ENCODE data around the gene RIPK1. TPM values are rescaled to one million over a fixed set of nuclear protein-coding genes. Genes with fewer than 3 reads are reported as not detected.

RIPK1 gene
- total and polyA plus RNA-seq, 10 of the 15 experiments (the other 5 are each of a cell fraction or from before 2014, with no cell fraction given): 1.6 to 11.2 (median 6.3) TPM

- TF ChIP-seq ZNF622 (IDR thresholded peaks at IDR 0.05) (no peak), NR2F1 (conservative IDR thresholded peaks at IDR 0.05) (peak; percentile 35; the same call in 1 of the 2 replicates), NFYB (IDR thresholded peaks at IDR 0.05; ENCODE audit: insufficient read depth, low read depth, low read length) (no peak), ZBTB11 (CRISPR knock-in tag; IDR thresholded peaks at IDR 0.05) (no peak), MTA3 (IDR thresholded peaks at IDR 0.05; ENCODE audit: borderline replicate concordance, low read length) (no peak; the same call in 1 of the 2 replicates), DPF2 (IDR thresholded peaks at IDR 0.05) (0 out of 2 replicates have a peak, but pooled peaks have one; percentile 47), IKZF2 (IDR thresholded peaks at IDR 0.05) (peak; percentile 58 to 71; a peak in 3 of 4 replicates), LARP7 (IDR thresholded peaks at IDR 0.05) (0 out of 2 replicates have a peak, but pooled peaks have one; percentile 45), KAT2A (conservative IDR thresholded peaks at IDR 0.05; ENCODE audit: control insufficient read depth, low read depth, low read length) (no peak), BHLHE40 (IDR thresholded peaks at IDR 0.05; ENCODE audit: borderline replicate concordance in 1 of 2, low read depth in 2 of 2, low read length in 1 of 2) (peak; percentile 35 to 60; a peak in 2 of 4 replicates), RUNX3 (IDR thresholded peaks at IDR 0.05; ENCODE audit: low read length) (peak; percentile 62), YBX1 (IDR thresholded peaks at IDR 0.05) (no peak), TCF3 (IDR thresholded peaks at IDR 0.05; ENCODE audit: borderline replicate concordance, insufficient read depth, low read depth, low read length) (0 out of 2 replicates have a peak, but pooled peaks have one; percentile 24), BRCA1 (IDR thresholded peaks at IDR 0.05; ENCODE audit: low read depth, low read length) (no peak)
- TF ChIP-seq, protein P1, sequence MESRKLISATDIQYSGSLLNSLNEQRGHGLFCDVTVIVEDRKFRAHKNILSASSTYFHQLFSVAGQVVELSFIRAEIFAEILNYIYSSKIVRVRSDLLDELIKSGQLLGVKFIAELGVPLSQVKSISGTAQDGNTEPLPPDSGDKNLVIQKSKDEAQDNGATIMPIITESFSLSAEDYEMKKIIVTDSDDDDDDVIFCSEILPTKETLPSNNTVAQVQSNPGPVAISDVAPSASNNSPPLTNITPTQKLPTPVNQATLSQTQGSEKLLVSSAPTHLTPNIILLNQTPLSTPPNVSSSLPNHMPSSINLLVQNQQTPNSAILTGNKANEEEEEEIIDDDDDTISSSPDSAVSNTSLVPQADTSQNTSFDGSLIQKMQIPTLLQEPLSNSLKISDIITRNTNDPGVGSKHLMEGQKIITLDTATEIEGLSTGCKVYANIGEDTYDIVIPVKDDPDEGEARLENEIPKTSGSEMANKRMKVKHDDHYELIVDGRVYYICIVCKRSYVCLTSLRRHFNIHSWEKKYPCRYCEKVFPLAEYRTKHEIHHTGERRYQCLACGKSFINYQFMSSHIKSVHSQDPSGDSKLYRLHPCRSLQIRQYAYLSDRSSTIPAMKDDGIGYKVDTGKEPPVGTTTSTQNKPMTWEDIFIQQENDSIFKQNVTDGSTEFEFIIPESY (IDR thresholded peaks at IDR 0.05): no peak
- TF ChIP-seq, protein P2, sequence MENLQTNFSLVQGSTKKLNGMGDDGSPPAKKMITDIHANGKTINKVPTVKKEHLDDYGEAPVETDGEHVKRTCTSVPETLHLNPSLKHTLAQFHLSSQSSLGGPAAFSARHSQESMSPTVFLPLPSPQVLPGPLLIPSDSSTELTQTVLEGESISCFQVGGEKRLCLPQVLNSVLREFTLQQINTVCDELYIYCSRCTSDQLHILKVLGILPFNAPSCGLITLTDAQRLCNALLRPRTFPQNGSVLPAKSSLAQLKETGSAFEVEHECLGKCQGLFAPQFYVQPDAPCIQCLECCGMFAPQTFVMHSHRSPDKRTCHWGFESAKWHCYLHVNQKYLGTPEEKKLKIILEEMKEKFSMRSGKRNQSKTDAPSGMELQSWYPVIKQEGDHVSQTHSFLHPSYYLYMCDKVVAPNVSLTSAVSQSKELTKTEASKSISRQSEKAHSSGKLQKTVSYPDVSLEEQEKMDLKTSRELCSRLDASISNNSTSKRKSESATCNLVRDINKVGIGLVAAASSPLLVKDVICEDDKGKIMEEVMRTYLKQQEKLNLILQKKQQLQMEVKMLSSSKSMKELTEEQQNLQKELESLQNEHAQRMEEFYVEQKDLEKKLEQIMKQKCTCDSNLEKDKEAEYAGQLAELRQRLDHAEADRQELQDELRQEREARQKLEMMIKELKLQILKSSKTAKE (IDR thresholded peaks at IDR 0.05; ENCODE audit: low read depth, poor library complexity, severe bottlenecking): no peak
These were observed 44.4 kb upstream of the RIPK1 start (continued) for GRCh38 chr6:3023663-3024483.

All from GM12878 (cell line).